ENCODE data around the gene FRMD4A.

- TF ChIP-seq CTCF (IDR thresholded peaks at IDR 0.05) (no peak), POLR2AphosphoS5 (IDR thresholded peaks at IDR 0.05) (no peak)
These were observed 672.5 kb downstream of the FRMD4A start for GRCh38 chr10:13658264-13658663.
